ENCODE data around the gene PRKCQ. TPM values are rescaled to one million over a fixed set of nuclear protein-coding genes. Genes with fewer than 3 reads are reported as not detected.
A peak's percentile ranks its signal among the peaks of the same experiment; 100 is the strongest.

Gene PRKCQ
- total and polyA plus RNA-seq, 7 experiments from 2014 or later, result 44.3 to 74.5 (median 65.8) TPM

- Mint-ChIP-seq H3K36me3 (peaks cover 11 to 70% (median 17%) of the 10 kb centered on the region in 5 donors), H3K9me3 (peaks cover 0 to 3% (median 0%) of the 10 kb centered on the region in 11 donors), H3K4me3 (peak overlapping the region; percentile 53 to 97 (median 80)), H3K4me1 (peaks cover 45 to 100% (median 98%) of the 10 kb centered on the region in 7 donors), H3K27me3 (no peaks in the 10 kb centered on the region), H3K27ac (peak overlapping the region; percentile 96 to 99 (median 97))
- Histone ChIP-seq H3K27me3 (ENCODE audit: control insufficient read depth in 2 of 2, insufficient read depth in 2 of 2, low read length in 2 of 2) (no peaks in the 10 kb centered on the region), H3K4me1 (ENCODE audit: control insufficient read depth in 2 of 2, insufficient read depth in 2 of 2, low read length in 2 of 2) (peaks cover 34 to 95% of the 10 kb centered on the region in 2 donors), H3K27ac (ENCODE audit: low read depth, low read length) (peak overlapping the region; percentile 94), H3K9me3 (ENCODE audit: control insufficient read depth in 2 of 3, low read length in 3 of 3) (no peaks in the 10 kb centered on the region), H3K36me3 (ENCODE audit: control insufficient read depth in 2 of 3, insufficient read depth in 3 of 3, low read length in 3 of 3) (peaks cover 0 to 15% (median 5%) of the 10 kb centered on the region in 3 experiments), H3K4me3 (ENCODE audit: low read length) (peak overlapping the region; percentile 38)
- ATAC-seq (peak; percentile 73), DNase-seq (peak in 5 of 9 donors; percentile 29 to 76 (median 61))
- intact Hi-C loops (cut with micrococcal nuclease), result loop anchor here (2.0 to 10.0 kb wide), 3 partner anchors 14 to 248 kb away; no protein-coding TSS in a partner anchor
- POLR2A ChIA-PET, result interaction anchor here (0.6 to 16.1 kb wide), 16 partner anchors 9 to 504 kb away, joined by 3 to 378 read pairs (median 4); partner anchors contain the start of gene PRKCQ
- CTCF ChIA-PET, result interaction anchor here (0.5 to 13.4 kb wide), 7 partner anchors 8 to 54 kb away, joined by 3 to 206 read pairs (median 4); partner anchors contain the start of gene PRKCQ
Measured at GRCh38 chr10:6593241-6593671, 13.2 kb upstream of the PRKCQ start.

- ChIA-PET CTCF (interaction anchor here (1.2 to 13.4 kb wide), 3 partner anchors 11 to 118 kb away, joined by 3 to 206 read pairs (median 4); partner anchors contain the start of gene PRKCQ), POLR2A (interaction anchor here (0.6 to 16.1 kb wide), 10 partner anchors 10 to 1668 kb away, joined by 3 to 378 read pairs (median 11); partner anchors contain the start of gene PRKCQ)
- H3K4me1 ChIP-seq (ENCODE audit: control insufficient read depth in 2 of 2, insufficient read depth in 2 of 2, low read length in 2 of 2), result peaks cover 34 to 91% of the 10 kb centered on the region in 2 donors
- peaks cover 0 to 15% (median 5%) of the 10 kb centered on the region in 3 experiments for H3K36me3 ChIP-seq (ENCODE audit: control insufficient read depth in 2 of 3, insufficient read depth in 3 of 3, low read length in 3 of 3)
- H3K4me3 Mint-ChIP-seq, result peak overlapping the region; percentile 53 to 97 (median 83)
- H3K9me3 ChIP-seq (ENCODE audit: control insufficient read depth in 2 of 3, low read length in 3 of 3), result no peaks in the 10 kb centered on the region
- peaks cover 0 to 3% (median 0%) of the 10 kb centered on the region in 11 donors for H3K9me3 Mint-ChIP-seq
- ATAC-seq (peak; percentile 72), DNase-seq (peak in 6 of 9 donors; percentile 69 to 86 (median 78))
- peak overlapping the region; percentile 96 to 99 (median 97) for H3K27ac Mint-ChIP-seq
- peak overlapping the region; percentile 38 for H3K4me3 ChIP-seq (ENCODE audit: low read length)
- H3K4me1 Mint-ChIP-seq, result peaks cover 45 to 100% (median 96%) of the 10 kb centered on the region in 7 donors
- no peaks in the 10 kb centered on the region for H3K27me3 Mint-ChIP-seq
- peaks cover 11 to 71% (median 17%) of the 10 kb centered on the region in 5 donors for H3K36me3 Mint-ChIP-seq
- peak overlapping the region; percentile 94 for H3K27ac ChIP-seq (ENCODE audit: low read depth, low read length)
- intact Hi-C loops (cut with micrococcal nuclease), result loop anchor here (1.0 to 10.0 kb wide), 8 partner anchors 8 to 677 kb away; no protein-coding TSS in a partner anchor
- H3K27me3 ChIP-seq (ENCODE audit: control insufficient read depth in 2 of 2, insufficient read depth in 2 of 2, low read length in 2 of 2), result no peaks in the 10 kb centered on the region
Measured at GRCh38 chr10:6592080-6592479, 12.0 kb upstream of the PRKCQ start.

- Mint-ChIP-seq H3K27ac (peak overlapping the region; percentile 96 to 99 (median 97)), H3K27me3 (no peaks in the 10 kb centered on the region), H3K4me3 (peak overlapping the region; percentile 53 to 97 (median 83)), H3K36me3 (peaks cover 11 to 69% (median 18%) of the 10 kb centered on the region in 5 donors), H3K9me3 (peaks cover 0 to 3% (median 0%) of the 10 kb centered on the region in 11 donors), H3K4me1 (peaks cover 45 to 100% (median 95%) of the 10 kb centered on the region in 7 donors)
- Histone ChIP-seq H3K4me1 (ENCODE audit: control insufficient read depth in 2 of 2, insufficient read depth in 2 of 2, low read length in 2 of 2) (peaks cover 34 to 88% of the 10 kb centered on the region in 2 donors), H3K27ac (ENCODE audit: low read depth, low read length) (peak overlapping the region; percentile 94), H3K4me3 (ENCODE audit: low read length) (peak overlapping the region; percentile 21), H3K27me3 (ENCODE audit: control insufficient read depth in 2 of 2, insufficient read depth in 2 of 2, low read length in 2 of 2) (no peaks in the 10 kb centered on the region), H3K36me3 (ENCODE audit: control insufficient read depth in 2 of 3, insufficient read depth in 3 of 3, low read length in 3 of 3) (peaks cover 0 to 15% (median 5%) of the 10 kb centered on the region in 3 experiments), H3K9me3 (ENCODE audit: control insufficient read depth in 2 of 3, low read length in 3 of 3) (no peaks in the 10 kb centered on the region)
- intact Hi-C loops (cut with micrococcal nuclease), result loop anchor here (1.0 to 10.0 kb wide), 8 partner anchors 8 to 678 kb away; no protein-coding TSS in a partner anchor
- ChIA-PET CTCF (interaction anchor here (1.0 to 13.4 kb wide), 5 partner anchors 10 to 118 kb away, joined by 3 to 206 read pairs (median 4); partner anchors contain the start of gene PRKCQ), POLR2A (interaction anchor here (0.7 to 16.1 kb wide), 8 partner anchors 8 to 118 kb away, joined by 3 to 378 read pairs (median 6); partner anchors contain the start of gene PRKCQ)
- no peak for DNase-seq
- no peak for ATAC-seq
Measured at GRCh38 chr10:6591668-6592067, 11.6 kb upstream of the PRKCQ start.

GRCh38 chr10:6590100-6590499, 10.0 kb upstream of the PRKCQ start:
- Mint-ChIP-seq H3K27me3 (no peaks in the 10 kb centered on the region), H3K27ac (peak overlapping the region; percentile 56 to 99 (median 97)), H3K36me3 (peaks cover 14 to 74% (median 33%) of the 10 kb centered on the region in 5 donors), H3K4me1 (peaks cover 51 to 100% (median 90%) of the 10 kb centered on the region in 7 donors), H3K4me3 (peak overlapping the region; percentile 31 to 97 (median 75)), H3K9me3 (peaks cover 0 to 3% (median 0%) of the 10 kb centered on the region in 11 donors)
- ChIA-PET POLR2A (interaction anchor here (0.9 to 16.1 kb wide), 9 partner anchors 10 to 70 kb away, joined by 3 to 378 read pairs (median 5); partner anchors contain the start of gene PRKCQ), CTCF (interaction anchor here (0.6 to 13.4 kb wide), 4 partner anchors 9 to 91 kb away, joined by 3 to 206 read pairs (median 4); partner anchors contain the start of gene PRKCQ)
- H3K9me3 ChIP-seq (ENCODE audit: control insufficient read depth in 2 of 3, low read length in 3 of 3), result no peaks in the 10 kb centered on the region
- H3K27ac ChIP-seq (ENCODE audit: low read depth, low read length), result peak overlapping the region; percentile 94
- intact Hi-C loops (cut with micrococcal nuclease), result loop anchor here in 1 of 2 donors (10.0 kb wide), 1 partner anchor 245 kb away; no protein-coding TSS in a partner anchor
- H3K4me3 ChIP-seq (ENCODE audit: low read length), result no peak overlapping the region
- no peaks in the 10 kb centered on the region for H3K27me3 ChIP-seq (ENCODE audit: control insufficient read depth in 2 of 2, insufficient read depth in 2 of 2, low read length in 2 of 2)
- H3K36me3 ChIP-seq (ENCODE audit: control insufficient read depth in 2 of 3, insufficient read depth in 3 of 3, low read length in 3 of 3), result peaks cover 0 to 15% (median 5%) of the 10 kb centered on the region in 3 experiments
- ATAC-seq (no peak), DNase-seq (no peak)
- peaks cover 34 to 73% of the 10 kb centered on the region in 2 donors for H3K4me1 ChIP-seq (ENCODE audit: control insufficient read depth in 2 of 2, insufficient read depth in 2 of 2, low read length in 2 of 2)

- no peaks in the 10 kb centered on the region for H3K27me3 Mint-ChIP-seq
- H3K9me3 Mint-ChIP-seq, result peaks cover 0 to 3% (median 0%) of the 10 kb centered on the region in 11 donors
- DNase-seq, result no peak
- Histone ChIP-seq H3K4me1 (ENCODE audit: control insufficient read depth in 2 of 2, insufficient read depth in 2 of 2, low read length in 2 of 2) (peaks cover 38 to 68% of the 10 kb centered on the region in 2 donors), H3K27me3 (ENCODE audit: control insufficient read depth in 2 of 2, insufficient read depth in 2 of 2, low read length in 2 of 2) (no peaks in the 10 kb centered on the region), H3K27ac (ENCODE audit: low read depth, low read length) (peak overlapping the region; percentile 94), H3K9me3 (ENCODE audit: control insufficient read depth in 2 of 3, low read length in 3 of 3) (no peaks in the 10 kb centered on the region), H3K4me3 (ENCODE audit: low read length) (no peak overlapping the region), H3K36me3 (ENCODE audit: control insufficient read depth in 2 of 3, insufficient read depth in 3 of 3, low read length in 3 of 3) (peaks cover 0 to 15% (median 5%) of the 10 kb centered on the region in 3 experiments)
- H3K4me3 Mint-ChIP-seq, result peak overlapping the region; percentile 70 to 97 (median 80)
- ATAC-seq, result no peak
- ChIA-PET POLR2A (interaction anchor here (0.8 to 6.4 kb wide), 16 partner anchors 8 to 94 kb away, joined by 3 to 20 read pairs (median 4); partner anchors contain the start of gene PRKCQ), CTCF (interaction anchor here (0.7 to 2.3 kb wide), 7 partner anchors 8 to 72 kb away, joined by 3 to 13 read pairs (median 5); no protein-coding TSS in a partner anchor)
- intact Hi-C loops (cut with micrococcal nuclease), result loop anchor here (10.0 kb wide), 2 partner anchors 245 to 505 kb away; partner anchors contain the start of gene RBM17 (in 1 of the 2)
- peak overlapping the region; percentile 64 to 99 (median 97) for H3K27ac Mint-ChIP-seq
- H3K36me3 Mint-ChIP-seq, result peaks cover 14 to 77% (median 39%) of the 10 kb centered on the region in 5 donors
- H3K4me1 Mint-ChIP-seq, result peaks cover 49 to 100% (median 87%) of the 10 kb centered on the region in 7 donors
Measured at GRCh38 chr10:6589287-6590094, 9.4 kb upstream of the PRKCQ start.

Measured in naive thymus-derived CD4-positive, alpha-beta T cell (primary cell).